ACC112 (cell line): ENCODE results near the gene MAEL.

Experiments
- H2AFZ ChIP-seq: fragments of 200-600 bp; sonication (generic); one replicate; pipeline ENCODE4 v1.6.0; 2017; ENCODE audit warnings: antibody characterized with exemption, low read length; ENCODE audit not compliant: unreplicated experiment
- H3K27ac ChIP-seq: fragments of 200-600 bp; sonication (generic); 2 replicates; pipeline ENCODE4 v1.5.1; 2014; ENCODE audit warnings: low read depth, mild to moderate bottlenecking, antibody characterized with exemption, low read length, moderate library complexity
- H3K27me3 ChIP-seq: fragments of 200-600 bp; sonication (generic); 2 replicates; pipeline ENCODE4 v1.6.1; 2014; ENCODE audit warnings: mild to moderate bottlenecking, antibody characterized with exemption, low read length, moderate library complexity, mixed read lengths; ENCODE audit not compliant: insufficient read depth
- H3K36me3 ChIP-seq: fragments of 200-600 bp; sonication (generic); 2 replicates; pipeline ENCODE4 v1.6.1; 2016; ENCODE audit warnings: mild to moderate bottlenecking, antibody characterized with exemption, low read length, moderate library complexity, mixed read lengths; ENCODE audit not compliant: insufficient read depth
- H3K4me1 ChIP-seq: fragments of 200-600 bp; sonication (generic); one replicate; pipeline ENCODE4 v1.6.1; 2016; ENCODE audit warnings: low read length, mixed read lengths; ENCODE audit not compliant: insufficient read depth, unreplicated experiment, control insufficient read depth
- H3K4me3 ChIP-seq: fragments of 200-600 bp; sonication (generic); 2 replicates; pipeline ENCODE4 v1.5.1; 2014; ENCODE audit warnings: mild to moderate bottlenecking, low read depth, low read length
- H3K79me2 ChIP-seq: fragments of 200-600 bp; sonication (generic); one replicate; pipeline ENCODE4 v1.6.0; 2016; ENCODE audit warnings: low read length; ENCODE audit not compliant: control insufficient read depth, unreplicated experiment, insufficient read depth

MAEL gene

DNA sequence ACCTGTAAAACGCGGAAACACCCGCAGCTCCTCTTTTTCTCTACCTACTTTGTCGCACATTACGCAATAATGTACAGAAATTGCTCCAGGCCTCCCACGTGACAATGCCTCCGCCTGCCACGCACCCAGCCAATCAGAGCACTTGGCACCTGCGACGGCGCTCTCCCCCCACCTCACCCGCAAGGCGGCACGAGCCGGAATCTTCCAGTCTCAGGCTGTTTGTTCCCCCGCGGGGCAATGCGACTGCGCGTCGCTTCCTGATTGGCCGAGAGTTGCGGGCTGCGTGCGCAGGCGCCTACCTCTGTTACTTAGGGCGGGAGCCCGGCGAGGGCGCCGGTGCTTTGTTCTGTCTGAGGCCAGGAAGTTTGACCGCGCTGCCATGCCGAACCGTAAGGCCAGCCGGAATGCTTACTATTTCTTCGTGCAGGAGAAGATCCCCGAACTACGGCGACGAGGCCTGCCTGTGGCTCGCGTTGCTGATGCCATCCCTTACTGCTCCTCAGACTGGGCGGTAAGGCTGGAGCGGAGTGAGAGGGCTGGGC lies at the start of gene MAEL:
Gene MAEL, plus strand, starts transcription at position 307 of the 542 bp plus-strand sequence. Its CDS starts 73 bp downstream, at position 380.
- Histone ChIP-seq H2AFZ (no peak within 1 kb of the TSS), H3K36me3 (no peaks in the 10 kb centered on the region), H3K27ac (no peak within 1 kb of the TSS), H3K4me3 (no peak within 1 kb of the TSS), H3K27me3 (peaks cover 19% of the 10 kb centered on the region), H3K79me2 (no peaks in the 10 kb centered on the region), H3K4me1 (no peaks in the 10 kb centered on the region)

DNA sequence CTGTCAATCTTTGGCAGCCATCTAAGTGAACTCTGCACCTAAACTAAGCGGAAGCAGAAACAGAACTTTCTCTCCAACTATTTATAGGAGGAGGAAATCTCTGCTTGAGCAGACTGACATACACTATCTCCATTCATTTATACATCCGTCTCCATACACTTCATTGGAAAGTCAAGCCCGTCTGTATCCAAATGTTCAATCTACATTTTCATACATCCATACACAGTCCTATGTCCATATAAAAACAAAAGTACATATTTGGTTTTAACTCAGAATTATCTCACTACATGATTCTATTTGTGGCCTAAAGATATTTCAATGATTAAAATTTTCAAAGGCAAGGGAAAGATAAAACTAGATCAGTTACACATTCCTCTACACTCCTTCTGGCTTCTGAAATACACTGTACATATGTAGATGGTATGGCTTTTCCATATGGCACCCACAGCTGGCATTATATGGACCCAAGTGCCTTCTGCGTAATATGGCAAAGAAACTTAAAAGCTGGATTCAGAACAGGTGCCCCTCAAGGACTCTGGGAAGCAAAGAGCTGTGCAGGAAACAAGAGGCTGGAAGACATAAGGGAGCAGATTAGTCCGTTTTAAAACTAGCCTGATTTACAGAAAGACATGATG lies 49.2 kb upstream of the MAEL start:
- Histone ChIP-seq H3K79me2 (no peaks in the 10 kb centered on the region), H3K4me1 (no peaks in the 10 kb centered on the region), H3K27me3 (peaks cover 40% of the 10 kb centered on the region), H3K36me3 (no peaks in the 10 kb centered on the region), H3K4me3 (no peak overlapping the region), H3K27ac (no peak overlapping the region), H2AFZ (no peak overlapping the region)

DNA sequence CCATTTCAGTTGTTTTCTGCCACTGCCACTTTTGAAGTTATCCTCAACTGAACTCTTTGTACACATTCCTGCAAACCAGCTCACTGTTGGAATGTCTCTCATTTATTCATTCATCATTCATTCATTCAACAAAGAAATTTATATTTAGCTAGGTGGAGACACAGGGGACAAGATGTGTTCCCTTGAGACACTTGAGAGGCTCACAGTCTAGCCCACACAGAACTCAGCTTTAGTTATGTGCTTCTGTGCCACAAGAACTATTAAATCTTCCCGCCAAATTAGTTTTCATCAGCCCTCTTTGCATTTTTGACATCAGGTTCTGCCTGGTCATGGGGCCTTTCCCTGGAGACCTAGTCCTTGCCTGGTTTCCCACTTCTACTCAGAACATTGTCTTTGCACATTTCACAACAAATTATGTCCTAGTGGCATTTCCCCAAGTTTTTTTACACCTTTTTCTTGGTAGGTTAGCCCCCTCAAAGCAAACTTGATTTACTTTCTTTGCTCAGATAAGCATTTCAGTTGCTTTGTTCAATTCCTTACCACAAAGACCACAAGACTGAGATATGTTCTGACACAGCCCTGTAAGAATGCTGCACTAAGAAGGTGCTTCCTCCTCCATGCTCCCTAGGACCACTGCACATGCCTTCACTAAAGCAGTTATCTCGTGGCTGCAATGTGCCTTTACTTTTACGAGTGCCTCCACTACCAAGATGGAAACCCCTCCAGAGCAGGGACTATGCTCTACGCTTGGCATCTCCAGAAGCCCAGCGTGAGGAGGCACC lies 44.7 kb upstream of the MAEL start:
- peaks cover 48% of the 10 kb centered on the region for H3K27me3 ChIP-seq
- no peak overlapping the region for H3K27ac ChIP-seq
- H3K4me3 ChIP-seq: no peak overlapping the region
- H3K36me3 ChIP-seq: no peaks in the 10 kb centered on the region
- H2AFZ ChIP-seq: no peak overlapping the region
- no peaks in the 10 kb centered on the region for H3K4me1 ChIP-seq
- no peaks in the 10 kb centered on the region for H3K79me2 ChIP-seq

DNA sequence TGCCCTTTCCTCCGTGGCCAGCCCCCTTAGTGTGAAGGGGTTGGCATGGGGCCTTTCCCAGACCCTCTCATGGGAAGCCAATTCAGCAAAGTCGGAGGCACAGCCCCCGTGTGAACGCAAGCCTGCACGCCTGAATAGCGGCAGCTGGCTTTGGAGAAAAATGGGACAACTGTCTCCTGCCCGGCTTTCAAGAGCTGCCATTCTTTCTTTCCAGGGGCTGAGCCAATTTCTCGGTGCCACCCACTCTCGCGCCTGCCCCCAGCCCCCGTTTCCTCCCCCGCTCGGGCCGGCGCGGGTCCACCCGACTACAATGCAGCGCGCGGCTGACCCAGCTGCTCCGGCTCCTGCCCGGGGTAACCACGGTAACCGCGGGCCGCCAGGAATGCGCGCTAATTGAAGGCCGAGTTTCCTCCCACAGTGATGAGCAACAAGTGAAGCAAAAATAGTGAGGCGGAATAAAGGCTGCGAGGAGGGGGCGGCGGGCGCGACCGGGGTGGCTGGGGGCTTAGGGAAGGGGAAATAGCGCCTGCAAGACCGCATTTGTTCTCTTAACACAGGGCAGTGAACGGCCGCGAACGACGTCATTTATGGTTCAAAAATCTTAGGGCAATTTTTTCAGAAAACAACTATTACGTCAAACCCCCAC lies 41.6 kb upstream of the MAEL start:
- H3K4me3 ChIP-seq: no peak overlapping the region
- H2AFZ ChIP-seq: no peak overlapping the region
- no peaks in the 10 kb centered on the region for H3K79me2 ChIP-seq
- H3K27me3 ChIP-seq: peaks cover 49% of the 10 kb centered on the region
- H3K27ac ChIP-seq: no peak overlapping the region
- H3K4me1 ChIP-seq: no peaks in the 10 kb centered on the region
- no peaks in the 10 kb centered on the region for H3K36me3 ChIP-seq

DNA sequence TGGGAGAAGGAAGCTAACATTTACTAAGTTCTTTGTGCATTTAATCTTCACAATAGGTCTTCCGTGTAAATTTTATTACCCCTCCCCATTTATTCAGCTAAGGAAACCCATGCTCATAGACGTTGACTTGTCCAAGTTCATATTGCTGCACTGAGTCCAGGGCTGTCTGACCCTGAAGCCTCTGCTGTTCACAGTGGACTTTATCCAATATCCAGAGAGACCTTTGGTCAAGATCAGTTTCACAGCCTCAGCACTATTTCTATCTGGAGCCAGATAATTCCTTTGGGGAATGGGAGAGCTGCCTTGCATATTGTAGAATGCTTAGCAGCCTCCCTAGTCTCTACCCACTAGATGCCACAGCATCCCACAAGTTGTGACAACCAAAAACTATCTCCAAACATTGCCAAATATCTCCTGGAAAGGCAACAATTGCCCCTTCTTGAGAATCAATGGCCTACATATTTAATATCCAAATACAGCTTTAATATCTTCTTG lies 40.2 kb upstream of the MAEL start:
- Histone ChIP-seq H3K27me3 (peaks cover 59% of the 10 kb centered on the region), H2AFZ (no peak overlapping the region), H3K4me3 (no peak overlapping the region), H3K79me2 (no peaks in the 10 kb centered on the region), H3K4me1 (no peaks in the 10 kb centered on the region), H3K36me3 (no peaks in the 10 kb centered on the region), H3K27ac (no peak overlapping the region)

DNA sequence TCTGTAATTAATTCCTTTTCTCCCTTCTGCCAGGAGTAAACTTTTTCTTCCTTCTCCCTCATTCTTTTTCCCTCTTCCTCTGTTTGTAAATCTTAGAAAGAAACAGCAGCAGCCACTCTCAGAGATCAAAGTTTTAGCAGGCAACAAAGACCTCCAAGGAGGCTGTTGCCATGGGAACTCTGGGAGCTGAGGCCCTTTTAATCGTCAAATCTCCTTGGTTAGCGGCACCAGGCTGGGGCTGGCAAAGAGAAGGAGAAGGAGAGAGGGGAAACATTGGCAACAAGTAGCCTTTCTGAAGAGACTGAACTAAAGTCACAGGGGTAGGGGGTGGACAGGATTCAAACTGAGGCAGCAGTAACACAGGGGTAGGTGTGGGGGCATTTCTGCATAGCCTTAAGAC lies 38.9 kb upstream of the MAEL start:
- H3K4me3 ChIP-seq: no peak overlapping the region
- H3K27me3 ChIP-seq: peaks cover 61% of the 10 kb centered on the region
- H2AFZ ChIP-seq: no peak overlapping the region
- no peaks in the 10 kb centered on the region for H3K36me3 ChIP-seq
- no peak overlapping the region for H3K27ac ChIP-seq
- H3K79me2 ChIP-seq: no peaks in the 10 kb centered on the region
- no peaks in the 10 kb centered on the region for H3K4me1 ChIP-seq

DNA sequence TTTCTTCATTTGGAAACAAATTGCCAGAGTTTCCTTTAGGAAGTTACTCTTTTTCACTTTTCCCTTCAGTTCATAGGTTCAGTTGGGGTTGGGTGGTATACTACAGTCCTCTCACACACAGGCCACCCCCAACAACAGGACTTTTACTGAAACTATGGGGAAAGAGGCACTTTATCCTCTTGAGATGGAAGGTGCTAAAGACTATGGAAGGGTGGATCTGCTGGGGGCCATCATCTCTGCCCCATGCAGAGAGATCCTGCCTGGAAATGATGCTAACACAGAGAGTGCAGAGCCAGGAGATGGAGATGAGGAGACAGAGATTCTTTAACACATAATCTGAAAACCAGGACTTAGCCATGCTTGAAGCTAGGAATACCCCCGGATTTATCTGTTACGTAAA lies 38.0 kb upstream of the MAEL start:
- H3K4me3 ChIP-seq: no peak overlapping the region
- H3K27me3 ChIP-seq: peaks cover 54% of the 10 kb centered on the region
- no peak overlapping the region for H3K27ac ChIP-seq
- H3K4me1 ChIP-seq: no peaks in the 10 kb centered on the region
- H2AFZ ChIP-seq: no peak overlapping the region
- no peaks in the 10 kb centered on the region for H3K36me3 ChIP-seq
- H3K79me2 ChIP-seq: no peaks in the 10 kb centered on the region

DNA sequence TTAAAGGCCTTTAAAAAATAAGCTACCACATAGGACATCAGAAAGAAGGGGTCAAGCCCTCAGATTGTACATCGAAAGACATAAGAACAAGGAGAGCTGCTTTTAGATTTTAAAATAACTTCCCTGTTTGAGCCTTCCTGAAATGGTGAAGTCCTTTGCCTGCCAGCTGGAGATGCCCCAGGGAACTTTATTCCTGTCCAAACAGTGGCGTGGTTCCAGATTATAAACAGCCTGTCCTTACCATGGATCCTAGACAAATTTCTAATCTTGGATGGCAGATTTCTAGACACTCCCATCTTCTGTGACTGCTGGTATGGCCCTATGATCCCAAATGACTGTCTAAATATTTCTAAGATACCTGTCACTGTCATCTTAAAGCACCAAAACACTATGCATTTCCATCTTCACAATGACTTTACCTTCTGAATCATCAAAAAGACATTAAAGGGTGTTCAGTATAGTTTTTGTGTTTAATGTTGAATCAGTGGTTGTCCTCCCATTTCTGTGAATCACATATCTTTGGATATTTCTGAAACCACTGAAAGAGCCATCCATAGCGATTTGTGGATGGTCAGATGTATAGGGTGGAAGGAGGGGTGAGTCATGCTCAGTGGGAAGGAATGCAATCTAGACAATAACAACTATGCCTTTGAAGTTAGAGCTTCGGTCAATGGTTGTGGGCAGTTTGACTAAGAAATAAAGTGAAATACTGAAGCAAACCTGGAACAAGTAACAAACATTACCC lies 36.9 kb upstream of the MAEL start:
- no peaks in the 10 kb centered on the region for H3K4me1 ChIP-seq
- H3K79me2 ChIP-seq: no peaks in the 10 kb centered on the region
- no peak overlapping the region for H3K27ac ChIP-seq
- H3K27me3 ChIP-seq: peaks cover 44% of the 10 kb centered on the region
- H3K36me3 ChIP-seq: no peaks in the 10 kb centered on the region
- H3K4me3 ChIP-seq: no peak overlapping the region
- H2AFZ ChIP-seq: no peak overlapping the region

DNA sequence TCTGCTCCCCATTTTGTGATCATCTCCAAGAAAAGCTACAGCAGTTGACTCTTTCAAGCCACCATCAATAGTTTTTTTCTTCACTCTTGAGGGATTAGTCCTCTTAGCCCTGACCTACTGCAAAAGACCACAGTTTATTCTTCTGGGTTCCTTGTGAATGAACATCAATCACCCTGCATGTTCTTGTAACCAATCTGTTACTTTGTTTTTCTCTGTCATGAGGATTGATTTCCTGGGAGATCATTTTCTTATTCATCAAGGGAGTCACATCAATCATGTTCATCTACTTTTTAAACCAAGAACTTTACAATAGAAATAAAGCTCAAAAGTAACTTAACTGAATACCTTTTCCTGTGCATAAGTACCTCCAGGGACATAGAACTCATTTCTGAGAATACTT lies 35.6 kb upstream of the MAEL start:
- Histone ChIP-seq H3K27ac (no peak overlapping the region), H3K4me3 (no peak overlapping the region), H3K4me1 (no peaks in the 10 kb centered on the region), H2AFZ (no peak overlapping the region), H3K27me3 (peaks cover 31% of the 10 kb centered on the region), H3K36me3 (no peaks in the 10 kb centered on the region), H3K79me2 (no peaks in the 10 kb centered on the region)
